Thyroid gland (tissue), 4 donors: ENCODE measurements around the gene USP48. TPM values are rescaled to one million over a fixed set of nuclear protein-coding genes. Genes with fewer than 3 reads are reported as not detected.

Experiments used
- DNase-seq, 2 donors: peaks; one replicate each; pipeline ENCODE4 v3.0.0-alpha.2; 2019
- H3K27ac ChIP-seq, 3 donors: fragments of 200-600 bp; sonication (generic); 1 replicate in 2 of 3; 2 replicates in 1 of 3; pipeline ENCODE4 v1.5.1; 2016 to 2019; ENCODE audit warnings: mild to moderate bottlenecking in 1 of 3, moderate library complexity in 1 of 3
- H3K27me3 ChIP-seq: fragments of 200-600 bp; sonication (generic); one replicate; pipeline ENCODE4 v1.5.1; 2019
- H3K36me3 ChIP-seq, 2 donors: fragments of 200-600 bp; sonication (generic); one replicate each; pipeline ENCODE4 v1.5.1; 2016 to 2019
- H3K4me1 ChIP-seq, 2 donors: fragments of 200-600 bp; sonication (generic); one replicate each; pipeline ENCODE4 v1.5.1; 2017 to 2019
- H3K4me3 ChIP-seq, 3 donors: fragments of 200-600 bp; sonication (generic); replicated peaks in 1 of 3; 1 replicate in 2 of 3; 2 replicates in 1 of 3; pipeline ENCODE4 v1.5.1; 2016; ENCODE audit warnings: mild to moderate bottlenecking in 1 of 3
- H3K9me3 ChIP-seq: fragments of 200-600 bp; sonication (generic); one replicate; pipeline ENCODE4 v1.5.1; 2017
- POLR2A ChIP-seq, 2 donors: fragments of 450-650 bp; IDR thresholded peaks; one replicate each; pipeline ENCODE4 v1.6.1; 2017; ENCODE audit warnings: antibody characterized with exemption in 2 of 2, mild to moderate bottlenecking in 2 of 2, moderate library complexity in 1 of 2
- WGBS, 2 donors: methylation state at CpG; one replicate each; pipeline ENCODE4 v1.1.5; 2017; 5-methylcytosine and 5-hydroxymethylcytosine counted together
- intact Hi-C: fragments of 100-400 bp; cut with DNase I; formaldehyde crosslinking; loops from one replicate; pipeline ENCODE4 v1.15.1; 2023
- total RNA-seq, 4 donors: library from RNA; depleted of rRNA; stranded (reverse); fragments of >200 nt; gene quantifications; one replicate each; pipeline ENCODE4 v1.2.3, GENCODE V29; 2016
- TF ChIP-seq, protein P1 (sequence below), 6 experiments: fragments of 200-600 bp in 3 of 6; fragments of 450-650 bp in 3 of 6; sonication (generic) in 3 of 6; IDR thresholded peaks; one replicate each; pipeline ENCODE4 v1.5.1; 2016 to 2019; ENCODE audit warnings: antibody characterized with exemption in 6 of 6, mild to moderate bottlenecking in 2 of 6, inconsistent platforms in 1 of 6, moderate library complexity in 1 of 6

Gene USP48
- total RNA-seq, 4 donors from 2014 or later, result 77.4 to 113 (median 88.5) TPM

DNA sequence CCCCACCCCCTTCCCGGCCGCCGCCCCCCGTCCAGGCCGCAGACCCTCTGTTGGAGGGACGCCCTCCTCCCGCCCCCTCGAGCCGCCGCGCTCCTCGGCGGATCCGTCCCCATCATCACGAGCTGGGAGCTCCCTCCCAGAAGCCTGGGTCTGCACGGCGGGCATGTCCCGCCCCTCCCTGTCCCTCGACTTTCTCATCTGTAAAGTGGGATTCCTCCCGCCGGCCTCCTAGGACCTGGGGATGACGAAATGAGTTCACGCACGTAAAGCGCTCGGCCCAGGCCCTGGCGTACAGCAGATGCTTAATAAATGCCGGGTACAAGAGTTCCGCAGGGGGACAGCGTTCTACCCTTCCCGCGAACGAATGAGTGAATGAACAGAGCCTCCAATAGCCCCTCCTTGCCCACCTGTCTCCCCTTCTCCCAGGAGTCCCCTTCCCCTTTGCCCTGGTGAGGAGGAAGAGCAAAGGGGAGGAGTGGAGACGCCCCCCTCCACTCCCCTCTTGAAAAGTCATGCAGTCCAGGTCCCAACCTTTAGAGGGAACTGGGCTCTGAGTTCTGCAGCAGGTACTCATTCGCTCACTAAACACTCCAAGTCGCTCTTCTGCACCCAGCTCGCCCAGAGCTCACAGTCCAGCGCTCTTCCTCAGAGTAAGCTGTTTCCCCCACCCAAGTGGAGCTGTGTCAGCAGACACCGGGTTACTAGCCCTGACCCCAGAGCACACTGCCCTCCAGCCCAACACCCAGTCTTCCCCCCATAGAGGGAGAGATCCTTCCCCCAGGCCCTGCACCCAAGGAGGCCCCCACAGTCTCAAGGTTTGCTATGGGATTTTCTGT, 130.6 kb downstream of the USP48 start:
- peak; percentile 58 to 64 for DNase-seq
- peak overlapping the region; percentile 69 to 81 (median 81) for H3K27ac ChIP-seq
- H3K36me3 ChIP-seq, result peaks cover 0 to 8% of the 10 kb centered on the region in 2 donors
- no peaks in the 10 kb centered on the region for H3K27me3 ChIP-seq
- H3K4me1 ChIP-seq, result peaks cover 38 to 52% of the 10 kb centered on the region in 2 donors
- TF ChIP-seq POLR2A (IDR thresholded peaks at IDR 0.05), result peak in 1 of 2 donors; percentile 24
- TF ChIP-seq, protein P1, sequence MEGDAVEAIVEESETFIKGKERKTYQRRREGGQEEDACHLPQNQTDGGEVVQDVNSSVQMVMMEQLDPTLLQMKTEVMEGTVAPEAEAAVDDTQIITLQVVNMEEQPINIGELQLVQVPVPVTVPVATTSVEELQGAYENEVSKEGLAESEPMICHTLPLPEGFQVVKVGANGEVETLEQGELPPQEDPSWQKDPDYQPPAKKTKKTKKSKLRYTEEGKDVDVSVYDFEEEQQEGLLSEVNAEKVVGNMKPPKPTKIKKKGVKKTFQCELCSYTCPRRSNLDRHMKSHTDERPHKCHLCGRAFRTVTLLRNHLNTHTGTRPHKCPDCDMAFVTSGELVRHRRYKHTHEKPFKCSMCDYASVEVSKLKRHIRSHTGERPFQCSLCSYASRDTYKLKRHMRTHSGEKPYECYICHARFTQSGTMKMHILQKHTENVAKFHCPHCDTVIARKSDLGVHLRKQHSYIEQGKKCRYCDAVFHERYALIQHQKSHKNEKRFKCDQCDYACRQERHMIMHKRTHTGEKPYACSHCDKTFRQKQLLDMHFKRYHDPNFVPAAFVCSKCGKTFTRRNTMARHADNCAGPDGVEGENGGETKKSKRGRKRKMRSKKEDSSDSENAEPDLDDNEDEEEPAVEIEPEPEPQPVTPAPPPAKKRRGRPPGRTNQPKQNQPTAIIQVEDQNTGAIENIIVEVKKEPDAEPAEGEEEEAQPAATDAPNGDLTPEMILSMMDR (IDR thresholded peaks at IDR 0.05), result no peak
- peak overlapping the region in 1 of 3 donors; percentile 22 for H3K4me3 ChIP-seq
- intact Hi-C loops, result no loop called here
- H3K9me3 ChIP-seq, result no peaks in the 10 kb centered on the region
- 17 to 28% methylated on average over 20 to 24 of the region's 39 CpGs for WGBS, 2 donors

DNA sequence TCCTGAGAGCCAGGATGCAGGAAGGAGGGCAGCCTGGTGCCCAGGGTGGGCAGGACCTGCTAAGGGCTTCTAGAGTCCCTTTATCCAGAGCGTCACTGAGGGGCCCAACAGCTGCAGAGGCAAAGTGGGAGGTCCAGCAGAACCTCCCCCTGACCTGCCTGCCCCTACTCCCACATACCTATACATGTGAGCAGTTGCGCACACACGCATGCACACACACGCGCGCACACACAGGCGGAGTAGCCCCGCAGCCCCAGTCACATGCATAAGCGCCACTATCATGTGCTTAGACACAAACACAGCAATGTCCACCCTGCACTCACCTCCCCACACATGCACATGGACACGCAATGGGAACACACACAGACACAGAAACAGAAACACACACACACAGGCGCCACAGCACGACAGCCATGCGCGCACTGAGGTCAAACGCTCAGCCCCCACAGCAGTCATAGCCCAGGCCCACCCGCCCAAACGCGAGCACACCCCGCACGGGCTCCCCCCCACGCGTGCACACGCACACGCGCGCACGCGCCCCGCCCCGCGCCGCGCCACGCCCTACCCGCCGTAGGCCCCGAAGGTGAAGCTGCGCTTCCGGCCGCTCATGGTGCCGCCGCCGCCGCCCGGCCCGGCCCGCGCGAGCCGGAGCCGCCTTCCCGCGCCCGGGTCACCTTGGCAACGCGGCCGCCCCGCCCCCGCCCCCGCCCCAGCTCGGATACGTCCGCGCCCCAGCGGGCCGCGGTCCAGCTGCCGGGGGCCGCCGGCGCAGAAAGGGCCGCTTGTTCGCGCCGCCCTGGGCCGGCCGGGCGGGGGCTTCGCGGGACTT, 131.5 kb downstream of the USP48 start:
- H3K27me3 ChIP-seq, result no peaks in the 10 kb centered on the region
- TF ChIP-seq, protein P1 (IDR thresholded peaks at IDR 0.05), result no peak
- peak in 1 of 2 donors; percentile 33 for TF ChIP-seq POLR2A (IDR thresholded peaks at IDR 0.05)
- DNase-seq, result peak; percentile 69 to 71
- peaks cover 0 to 8% of the 10 kb centered on the region in 2 donors for H3K36me3 ChIP-seq
- peaks cover 29 to 43% of the 10 kb centered on the region in 2 donors for H3K4me1 ChIP-seq
- H3K9me3 ChIP-seq, result no peaks in the 10 kb centered on the region
- peak overlapping the region in 2 of 3 donors; percentile 13 to 40 for H3K4me3 ChIP-seq
- WGBS, 2 donors, result 23 to 27% methylated on average over 9 to 11 of the region's 80 CpGs
- intact Hi-C loops, result no loop called here
- peak overlapping the region; percentile 74 to 81 (median 81) for H3K27ac ChIP-seq

DNA sequence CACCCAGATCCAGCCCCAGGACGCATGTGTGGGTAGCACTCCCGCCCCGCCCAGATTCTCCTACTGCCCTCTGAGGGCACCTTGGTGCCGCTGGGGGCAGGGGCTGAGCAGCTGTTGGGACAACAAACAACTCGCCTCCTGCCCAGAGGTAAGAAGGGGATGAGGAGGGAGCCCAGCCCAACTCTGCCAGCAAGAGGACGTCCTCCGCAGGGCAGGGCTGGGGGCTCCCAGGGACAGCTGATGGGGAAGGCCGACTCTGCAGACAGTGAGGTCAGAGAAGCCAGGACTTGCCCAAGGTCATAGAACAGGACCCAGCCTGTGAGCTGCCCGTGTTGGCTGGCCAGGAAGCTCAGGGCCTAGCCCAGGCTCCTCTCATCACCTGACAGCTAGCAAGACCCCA, 132.5 kb downstream of the USP48 start:
- Histone ChIP-seq H3K27me3 (no peaks in the 10 kb centered on the region), H3K4me3 (no peak overlapping the region), H3K4me1 (peaks cover 27 to 36% of the 10 kb centered on the region in 2 donors), H3K36me3 (peaks cover 0 to 8% of the 10 kb centered on the region in 2 donors), H3K27ac (peak overlapping the region; percentile 74 to 81 (median 78)), H3K9me3 (no peaks in the 10 kb centered on the region)
- 72% methylated on average over 9 of the region's 9 CpGs; no CpG with 5 or more reads in 1 of the 2 donors for WGBS, 2 donors
- intact Hi-C loops, result no loop called here
- peak in 1 of 2 donors; percentile 17 for DNase-seq
- TF ChIP-seq, protein P1 (IDR thresholded peaks at IDR 0.05), result no peak
- no peak for TF ChIP-seq POLR2A (IDR thresholded peaks at IDR 0.05)

DNA sequence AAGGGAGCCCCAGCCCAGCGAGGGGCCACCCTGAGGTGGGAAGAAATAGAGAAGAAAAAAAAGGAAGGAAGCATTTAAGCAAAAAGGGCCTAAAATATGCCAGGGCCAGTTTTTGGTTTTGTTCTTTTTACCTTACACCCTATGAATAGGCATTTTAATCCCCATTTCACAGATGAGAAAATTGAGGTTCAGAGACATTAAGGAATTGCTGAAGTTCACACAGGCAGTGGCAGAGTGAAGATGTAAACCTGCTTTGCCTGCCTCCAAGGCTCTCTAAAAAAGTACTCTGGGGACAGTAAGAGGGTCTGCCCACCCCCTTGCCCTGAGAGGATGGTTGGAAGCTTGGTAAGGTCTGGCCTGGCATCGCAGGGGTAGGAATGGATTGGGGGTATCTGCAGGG, 133.6 kb downstream of the USP48 start:
- intact Hi-C loops, result no loop called here
- 68 to 75% methylated on average over 1 to 2 of the region's 2 CpGs for WGBS, 2 donors
- Histone ChIP-seq H3K4me3 (no peak overlapping the region), H3K27me3 (no peaks in the 10 kb centered on the region), H3K27ac (peak overlapping the region in 2 of 3 donors; percentile 74 to 78), H3K36me3 (peaks cover 0 to 8% of the 10 kb centered on the region in 2 donors), H3K4me1 (peaks cover 27 to 36% of the 10 kb centered on the region in 2 donors), H3K9me3 (no peaks in the 10 kb centered on the region)
- peak in 1 of 2 donors; percentile 1 for DNase-seq
- TF ChIP-seq, protein P1 (IDR thresholded peaks at IDR 0.05), result no peak
- TF ChIP-seq POLR2A (IDR thresholded peaks at IDR 0.05), result no peak
